HT-29 (cell line): ENCODE results near the gene FRZB. TPM values are rescaled to one million over a fixed set of nuclear protein-coding genes. Genes with fewer than 3 reads are reported as not detected.
"Not testable (repeated sequence)": the region's sequence is repeated elsewhere in the genome, so short reads cannot be mapped to it uniquely, and the experiment has no call there.

Experiments used
- DNase-seq: peaks from one replicate; pipeline ENCODE4 v3.0.0-alpha.2; 2015; ENCODE audit warnings: low spot score
- total RNA-seq: library from RNA; depleted of rRNA; stranded (reverse); fragments of >200 nt; shearing (Covaris generic); gene quantifications from 2 replicates; pipeline ENCODE4 v1.2.3, GENCODE V29; 2014; rRNA removed

Gene FRZB
- 0.15 and 0.21 TPM in 2 replicates for total RNA-seq

DNA sequence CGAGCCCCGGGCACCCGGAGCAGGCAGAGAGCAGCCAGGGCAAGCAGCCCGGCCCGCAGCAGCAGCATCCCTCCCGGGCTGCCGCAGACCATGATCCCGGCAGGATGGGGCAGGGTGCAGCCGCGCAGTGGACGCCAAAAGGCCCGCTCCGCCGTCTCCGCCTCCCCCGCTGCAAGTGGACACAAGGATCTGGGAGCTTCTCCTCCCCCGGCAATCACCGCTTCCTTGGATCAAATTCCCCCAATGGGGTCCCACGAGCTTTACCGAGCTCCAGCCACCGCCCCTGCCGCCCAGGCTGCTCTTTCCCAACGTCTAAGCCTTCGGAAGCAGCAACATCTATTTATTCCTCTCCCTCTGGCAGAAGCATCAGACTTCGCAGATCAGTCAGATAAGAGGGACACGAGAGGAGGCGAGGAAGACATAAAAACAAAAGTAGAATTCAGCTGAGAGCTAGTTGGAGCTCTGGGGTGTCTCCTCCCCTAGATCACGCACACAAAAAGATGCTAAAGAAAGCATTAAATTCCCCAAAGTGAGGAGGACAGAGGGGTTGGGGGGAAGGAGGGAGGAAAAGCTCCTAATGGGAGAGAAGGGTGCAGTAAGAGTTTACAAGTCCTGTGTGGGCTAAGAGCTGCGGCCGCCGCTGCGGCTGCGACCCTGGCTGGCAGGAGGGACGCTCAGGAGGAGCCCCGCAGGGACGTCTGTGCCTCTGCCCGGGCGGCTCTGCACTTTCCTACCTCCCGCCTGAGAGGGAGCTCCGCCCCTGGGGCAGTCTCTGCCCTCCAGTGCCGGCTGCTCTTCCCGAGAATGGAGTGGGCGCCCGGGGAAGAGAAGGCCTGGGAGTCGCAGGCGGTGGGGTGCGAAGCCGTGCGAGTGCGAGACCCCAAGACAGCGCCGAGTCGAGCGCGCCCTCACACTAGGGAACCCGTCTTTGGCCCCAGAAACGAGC lies at the start of gene FRZB:
Gene FRZB, minus strand, starts transcription at position 177 of the 946 bp plus-strand sequence. Its CDS starts 85 bp downstream, at position 92.
- no peak for DNase-seq

GRCh38 chr2:182915369-182916326 lies 49.2 kb upstream of the FRZB start:
- no peak for DNase-seq

- DNase-seq: no peak
Measured at GRCh38 chr2:182914852-182915251, 48.4 kb upstream of the FRZB start.

GRCh38 chr2:182913064-182913463 lies 46.6 kb upstream of the FRZB start:
- DNase-seq: no peak

DNA sequence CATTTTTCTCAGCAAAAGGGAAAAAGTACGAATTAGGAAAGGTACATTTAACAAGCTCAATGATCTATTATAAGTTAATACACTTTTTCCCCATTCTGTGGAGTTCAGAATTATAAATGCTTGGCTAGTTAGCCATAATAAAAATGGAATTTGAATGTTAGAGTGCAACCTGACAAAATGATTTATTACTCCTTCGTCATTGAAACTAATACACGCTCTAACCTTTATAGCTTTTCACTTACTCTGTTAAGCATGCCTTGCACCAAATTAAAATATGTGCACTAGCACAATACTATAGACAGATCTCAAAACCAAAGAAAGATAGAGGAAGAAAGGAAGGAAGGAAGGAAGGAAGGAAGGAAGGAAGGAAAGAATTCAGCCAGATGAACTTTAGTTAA lies 46.1 kb upstream of the FRZB start:
- no peak for DNase-seq

GRCh38 chr2:182911813-182912517 lies 45.5 kb upstream of the FRZB start:
- DNase-seq: no peak

GRCh38 chr2:182910965-182911364 lies 44.5 kb upstream of the FRZB start:
- DNase-seq: no peak

DNA sequence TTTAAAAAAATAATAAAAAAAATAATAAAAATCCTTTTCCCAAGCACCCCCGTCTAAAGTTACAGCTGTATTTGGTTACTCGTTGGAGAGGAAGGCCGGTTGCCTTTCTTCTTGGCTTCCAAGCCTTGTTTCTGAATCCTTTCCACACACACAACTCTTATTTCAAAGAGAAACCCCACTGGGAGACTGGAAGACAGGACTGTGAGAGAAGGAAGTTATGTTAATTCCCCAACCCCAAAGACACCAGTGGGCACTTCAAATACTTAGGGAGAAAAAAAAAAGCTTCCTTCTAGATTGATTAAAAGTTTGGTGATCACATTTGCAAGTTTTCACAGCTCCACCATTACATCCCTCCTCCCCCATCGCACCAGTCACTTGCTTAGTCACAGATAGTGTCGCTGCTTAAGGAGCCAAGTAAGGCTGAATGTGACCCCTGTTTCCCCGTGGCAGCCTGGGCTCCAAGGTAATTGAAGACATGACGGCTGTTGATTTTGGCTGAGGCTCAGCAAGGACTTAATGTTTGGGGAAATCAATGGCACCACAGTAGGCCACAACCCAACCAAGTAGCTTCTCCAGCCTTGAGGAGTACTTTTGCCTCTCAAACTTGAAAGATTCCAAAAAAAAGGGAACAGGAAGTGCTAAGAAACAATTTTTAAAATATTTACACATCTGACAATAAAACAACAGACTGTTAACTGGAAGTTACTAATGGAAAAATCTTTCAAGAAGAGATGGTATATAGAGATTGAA lies 40.8 kb upstream of the FRZB start:
- no peak for DNase-seq

DNA sequence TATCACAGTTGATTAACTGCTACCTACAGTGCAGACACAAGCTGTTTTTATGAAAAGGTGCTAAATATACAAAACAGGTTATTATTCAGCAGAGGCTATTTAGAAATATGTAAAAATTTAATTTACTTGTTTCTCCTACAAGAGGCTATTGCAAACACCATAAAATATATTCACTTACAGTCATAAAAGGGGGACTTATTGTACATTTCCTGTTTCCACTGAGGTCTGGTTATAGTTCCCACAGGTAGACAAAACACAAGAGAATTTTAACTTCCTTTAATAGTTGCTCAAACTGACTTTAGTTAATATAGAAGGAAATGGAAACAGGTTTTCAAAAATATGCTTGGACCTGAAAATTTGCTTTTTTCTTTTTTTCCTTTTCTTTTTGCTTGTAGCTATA lies 40.0 kb upstream of the FRZB start:
- DNase-seq: no peak

- DNase-seq: no peak
Measured at GRCh38 chr2:182904844-182905243, 38.4 kb upstream of the FRZB start.

GRCh38 chr2:182903566-182903965 lies 37.1 kb upstream of the FRZB start:
- no peak for DNase-seq

GRCh38 chr2:182901748-182902147 lies 35.3 kb upstream of the FRZB start:
- no peak for DNase-seq

DNA sequence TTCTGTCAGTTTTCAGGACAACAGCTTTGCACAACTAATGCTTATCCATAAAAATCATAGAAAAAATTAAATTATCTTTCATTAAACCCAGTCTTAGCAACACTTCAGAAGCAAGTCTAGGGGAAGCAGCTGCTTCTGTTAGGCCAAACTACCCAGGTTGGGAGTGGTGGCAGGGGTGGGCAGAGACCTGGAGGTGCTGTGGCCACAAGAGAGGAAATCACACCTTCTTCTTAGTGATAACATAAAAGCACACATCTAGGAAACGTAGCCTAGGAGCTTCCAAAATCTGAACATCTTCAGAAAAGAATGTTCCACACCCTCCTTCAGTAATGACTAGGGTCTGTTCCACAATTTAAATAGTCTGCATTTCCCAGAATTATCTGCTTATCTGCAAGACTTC lies 32.3 kb upstream of the FRZB start:
- no peak for DNase-seq

- no peak for DNase-seq
Measured at GRCh38 chr2:182897137-182897536, 30.7 kb upstream of the FRZB start.

- no peak for DNase-seq
Measured at GRCh38 chr2:182895798-182896197, 29.4 kb upstream of the FRZB start.

GRCh38 chr2:182895169-182895568 lies 28.7 kb upstream of the FRZB start:
- DNase-seq: no peak

- no peak for DNase-seq
Measured at GRCh38 chr2:182894174-182894573, 27.7 kb upstream of the FRZB start.

GRCh38 chr2:182893666-182894065 lies 27.2 kb upstream of the FRZB start:
- no peak for DNase-seq

DNA sequence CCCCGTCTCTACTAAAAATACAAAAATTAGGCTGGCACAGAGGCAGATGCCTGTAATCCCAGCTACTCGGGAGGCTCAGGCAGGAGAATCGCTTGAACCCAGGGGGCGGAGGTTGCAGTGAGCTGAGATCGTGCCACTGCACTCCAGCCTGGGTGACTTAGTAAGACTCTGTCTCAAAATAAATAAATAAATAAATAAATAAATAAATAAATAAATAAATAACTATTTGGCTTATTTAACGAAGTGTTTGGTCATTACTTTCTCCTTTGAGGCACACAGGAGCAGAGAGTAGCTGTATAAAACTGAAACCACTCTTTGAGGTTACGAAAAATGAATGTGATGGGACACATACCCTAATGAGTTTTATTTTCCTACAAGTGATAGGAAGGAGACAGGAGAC lies 26.6 kb upstream of the FRZB start:
- DNase-seq: not testable (repeated sequence)

- no peak for DNase-seq
Measured at GRCh38 chr2:182891611-182892010, 25.2 kb upstream of the FRZB start.
